Embryonic facial prominence (tissue), 1 donor: ENCODE data around the gene NRP2.

Source experiments
- DNase-seq: peaks from one replicate; pipeline ENCODE4 v3.0.0-alpha.2; 2016; ENCODE audit errors: extremely low spot score

NRP2 gene

DNA sequence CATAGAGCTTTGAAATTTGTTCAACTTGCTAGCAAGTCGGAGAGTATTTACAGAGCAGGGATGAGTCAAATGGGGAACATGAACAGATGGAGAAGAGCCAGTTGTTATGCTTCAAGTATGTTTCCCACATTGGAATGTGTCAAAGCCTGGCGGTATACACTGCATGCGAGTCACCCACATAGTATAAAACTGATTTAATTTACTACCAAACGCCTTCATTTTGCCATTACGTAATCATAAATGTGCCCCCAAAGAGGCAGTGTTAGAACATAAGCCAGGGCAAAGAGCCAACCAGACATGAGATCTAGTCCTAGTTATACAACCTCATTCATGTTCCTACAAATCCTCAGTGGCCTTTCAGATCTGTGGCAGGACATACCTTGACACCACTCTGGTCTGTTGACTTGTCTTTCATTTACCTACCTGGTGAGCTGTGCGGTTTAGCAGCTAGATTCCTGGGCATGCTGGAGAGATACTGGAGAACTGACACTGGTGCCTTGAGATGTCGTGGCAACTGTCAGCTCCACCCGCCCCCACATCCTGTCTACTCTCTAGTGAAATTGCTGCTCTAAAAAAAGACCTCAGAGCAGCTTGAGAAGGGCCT, 21.7 kb upstream of the NRP2 start:
- no peak for DNase-seq

DNA sequence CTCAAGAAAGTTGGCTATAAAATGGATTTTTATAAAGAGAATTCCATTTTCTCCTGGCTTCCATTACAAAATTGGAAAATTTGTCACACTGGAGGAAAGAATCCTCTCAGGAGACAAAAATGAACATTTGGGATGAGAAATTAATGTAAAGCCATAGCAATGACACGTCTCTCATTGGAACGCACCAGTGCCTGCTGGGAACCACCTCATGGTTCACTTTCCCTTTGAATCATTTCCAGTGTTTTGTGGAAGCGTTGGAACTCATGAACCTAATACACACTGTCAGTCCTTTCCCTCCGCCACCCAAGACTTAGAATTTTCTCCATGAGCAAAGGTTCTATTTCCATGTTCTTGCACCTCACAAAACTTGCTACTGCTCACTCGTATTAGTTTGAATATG, 21.0 kb upstream of the NRP2 start:
- no peak for DNase-seq

DNA sequence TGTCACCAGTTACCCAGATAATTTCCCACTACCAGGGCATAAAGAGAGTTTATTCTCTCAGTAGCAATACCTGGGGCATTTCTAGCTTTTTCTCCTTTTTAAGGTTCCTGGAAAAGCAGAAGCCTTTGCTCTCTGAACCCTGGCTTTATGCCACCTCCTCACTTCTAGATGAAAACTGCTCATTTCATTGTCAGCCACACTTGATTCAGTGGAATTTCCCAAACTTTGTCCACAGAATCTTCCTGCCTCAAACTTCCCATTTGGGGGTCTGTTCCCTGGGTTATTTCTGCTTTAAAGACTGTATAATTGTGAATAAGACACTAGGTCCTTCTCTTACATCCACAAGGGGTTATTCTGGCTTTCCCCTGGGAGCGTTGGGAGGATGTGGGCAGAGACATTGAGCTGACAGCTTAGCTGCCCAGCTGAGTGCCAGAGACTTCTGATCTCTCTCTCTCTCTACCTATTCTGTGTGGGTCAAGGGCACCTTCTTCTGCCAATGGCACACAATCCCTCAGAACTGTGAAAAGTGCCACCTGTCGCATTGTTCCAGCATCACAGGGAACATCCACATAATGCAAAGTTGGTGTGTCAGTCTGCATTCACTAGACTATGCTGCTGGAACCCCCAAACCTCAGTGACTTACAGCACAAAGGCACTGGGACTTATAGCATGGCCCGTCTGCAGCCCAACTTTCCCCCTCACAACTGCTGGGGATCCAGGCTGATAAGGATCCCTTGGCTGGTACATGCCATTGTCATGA, 19.9 kb upstream of the NRP2 start:
- no peak for DNase-seq

DNA sequence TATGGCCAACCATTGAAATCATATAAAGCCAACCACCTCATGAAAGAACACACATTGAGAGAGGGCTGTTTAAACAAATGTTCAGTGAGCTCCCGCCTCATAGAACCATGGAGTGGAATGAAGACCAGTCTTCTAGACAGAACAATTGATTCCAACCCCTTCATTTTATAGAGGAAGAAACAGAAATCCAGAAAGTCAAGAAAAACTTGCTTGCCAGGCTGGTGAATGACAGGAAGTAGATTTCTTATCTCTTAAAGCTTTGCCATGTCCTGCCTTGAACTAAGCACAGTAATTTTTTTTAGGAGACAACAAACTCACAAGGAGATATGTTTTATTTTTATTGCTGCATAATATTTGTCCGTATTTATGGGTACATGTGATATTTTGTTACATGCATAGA, 16.5 kb upstream of the NRP2 start:
- no peak for DNase-seq

DNA sequence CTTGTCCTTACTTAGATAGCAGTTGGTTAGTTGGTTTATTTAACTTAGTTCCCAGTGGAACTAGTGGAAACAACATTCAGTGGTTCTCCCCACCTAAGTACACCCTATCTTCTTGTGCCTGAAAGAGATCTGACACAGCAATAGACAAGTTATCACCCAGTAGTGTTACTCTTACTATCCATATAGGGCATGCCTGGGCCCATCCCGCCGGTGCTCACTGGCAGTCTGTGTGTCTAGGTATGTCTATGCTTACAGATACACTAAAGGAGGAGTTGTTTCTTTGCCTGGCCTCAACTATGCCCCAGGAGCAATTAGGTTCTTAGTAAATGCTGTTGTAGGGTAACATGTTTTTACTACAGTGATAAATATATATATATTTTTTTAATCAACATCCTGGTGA, 12.0 kb upstream of the NRP2 start:
- no peak for DNase-seq

DNA sequence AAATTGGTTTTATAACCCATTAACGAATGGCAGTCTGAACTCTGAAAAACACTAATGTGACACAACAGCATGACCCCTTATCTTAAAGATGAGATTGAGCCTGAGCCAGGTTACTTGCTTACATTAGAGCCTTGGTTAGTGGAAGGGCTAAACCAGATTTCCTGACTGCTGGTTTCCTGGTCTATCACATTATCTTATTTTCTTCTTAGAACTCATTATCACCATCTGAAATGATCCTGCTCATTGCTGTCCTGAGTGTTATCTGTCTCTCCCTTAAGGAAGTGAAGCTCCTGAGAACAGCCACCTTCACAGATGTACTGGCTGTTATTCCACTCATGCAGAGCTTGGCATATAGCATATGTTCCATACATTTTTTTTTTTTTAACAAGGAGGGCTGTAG, 9.0 kb upstream of the NRP2 start:
- DNase-seq = no peak

DNA sequence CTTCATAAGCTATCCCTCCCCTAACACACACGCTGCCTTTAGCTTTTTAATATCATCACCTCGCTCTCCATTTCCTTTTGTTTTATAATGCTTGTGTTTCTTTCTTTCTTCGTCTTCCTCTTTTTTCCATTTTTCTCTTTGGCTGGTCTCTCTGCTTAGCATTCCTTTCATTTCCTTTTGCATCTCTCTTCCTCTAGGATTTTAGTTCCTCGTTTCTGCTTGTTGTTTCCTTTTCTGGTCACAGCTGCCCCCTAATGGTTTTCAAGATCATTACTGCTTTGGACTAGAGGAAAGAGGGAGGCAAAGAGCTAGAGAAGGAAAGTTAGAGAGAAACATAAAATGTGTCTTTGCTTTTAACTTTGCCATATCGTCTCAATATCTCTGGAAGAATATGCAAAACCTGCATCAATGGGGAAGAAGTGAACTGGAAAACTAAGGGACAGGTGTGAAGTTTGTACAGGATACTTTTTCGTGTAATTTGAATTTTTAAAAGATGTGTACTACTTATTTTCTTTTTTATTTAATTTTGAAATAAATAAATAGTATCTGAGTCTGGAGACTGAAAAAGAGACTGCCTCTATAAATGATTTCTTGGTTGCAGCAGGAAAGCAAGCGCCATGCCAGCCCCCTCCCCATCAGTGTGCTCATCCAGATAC, 6.3 kb upstream of the NRP2 start:
- peak; percentile 86 for DNase-seq

DNA sequence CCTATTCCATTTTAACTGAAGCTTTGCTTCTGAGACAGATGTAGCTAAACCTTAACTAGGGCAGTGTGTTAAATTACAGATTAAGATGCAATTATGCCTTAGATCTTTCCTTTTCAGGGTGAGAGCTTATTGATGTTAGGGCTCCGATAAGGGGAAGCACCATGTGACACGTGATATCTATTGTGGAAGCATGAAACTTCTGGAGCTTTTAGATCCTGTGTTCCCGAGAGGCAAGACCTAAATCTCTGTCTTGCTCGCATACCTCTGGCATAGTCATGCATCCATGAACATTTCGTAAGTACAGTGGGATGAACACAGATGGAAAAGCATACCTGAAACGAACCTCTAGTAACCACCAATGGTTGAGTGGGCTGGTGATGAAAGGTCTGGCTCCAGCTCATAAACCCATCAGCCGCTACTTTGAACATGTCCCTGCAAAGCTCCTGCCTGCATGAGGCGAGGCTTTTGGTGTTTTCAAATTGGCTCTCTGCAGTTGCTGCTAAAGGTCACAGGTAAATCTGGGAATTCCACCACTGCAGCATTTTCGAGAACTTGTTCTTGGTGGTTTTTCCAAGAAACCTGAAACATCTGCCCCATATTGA, 3.7 kb upstream of the NRP2 start:
- DNase-seq = no peak

DNA sequence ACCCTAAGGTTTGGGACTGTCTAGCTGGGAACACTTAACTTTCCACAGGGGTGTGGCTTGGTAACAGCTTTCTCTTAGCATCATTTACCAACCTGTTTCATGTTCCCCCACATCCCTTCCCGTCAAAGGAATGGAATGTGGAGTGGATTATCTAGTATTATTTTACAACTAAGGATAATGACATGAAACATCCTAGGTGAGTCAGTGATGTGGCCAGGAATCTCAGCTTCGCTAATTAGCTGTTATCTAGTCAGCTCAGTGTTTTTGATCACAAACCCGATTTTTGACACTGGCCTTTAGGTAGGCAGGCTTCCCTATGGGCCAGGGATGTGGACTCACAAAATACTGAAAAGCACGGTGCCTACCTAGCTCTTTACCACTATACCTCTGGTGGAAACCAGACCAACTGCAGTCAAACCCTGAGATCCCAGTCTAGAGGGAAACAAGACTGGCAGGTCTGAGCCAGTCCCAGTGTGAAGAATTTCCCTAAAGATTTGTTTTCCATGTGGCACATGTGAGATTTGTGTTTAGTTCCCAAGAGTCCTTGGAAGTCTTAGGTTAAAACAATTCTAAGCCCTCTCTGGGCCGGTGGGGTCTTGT, 2.8 kb upstream of the NRP2 start:
- DNase-seq = no peak

DNA sequence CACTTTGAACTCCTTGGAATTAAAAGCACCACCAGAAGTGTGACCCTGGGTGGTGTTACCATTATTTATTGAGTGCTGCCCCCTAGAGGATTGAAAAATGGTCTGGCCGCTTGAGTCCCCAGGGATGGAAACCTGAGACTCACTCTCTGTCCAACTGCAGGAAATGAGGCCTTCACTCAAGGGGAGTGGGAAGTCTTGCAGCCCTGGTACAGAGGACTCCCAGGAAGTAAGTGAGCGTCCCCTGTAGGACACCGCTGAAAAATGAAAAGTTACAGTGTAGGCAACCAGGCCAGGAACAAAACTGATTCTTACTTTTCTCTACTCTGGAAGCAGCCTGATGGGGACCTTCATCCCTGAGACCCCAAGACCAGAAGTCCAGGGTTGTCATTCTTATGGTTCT, 2.2 kb upstream of the NRP2 start:
- DNase-seq = no peak

DNA sequence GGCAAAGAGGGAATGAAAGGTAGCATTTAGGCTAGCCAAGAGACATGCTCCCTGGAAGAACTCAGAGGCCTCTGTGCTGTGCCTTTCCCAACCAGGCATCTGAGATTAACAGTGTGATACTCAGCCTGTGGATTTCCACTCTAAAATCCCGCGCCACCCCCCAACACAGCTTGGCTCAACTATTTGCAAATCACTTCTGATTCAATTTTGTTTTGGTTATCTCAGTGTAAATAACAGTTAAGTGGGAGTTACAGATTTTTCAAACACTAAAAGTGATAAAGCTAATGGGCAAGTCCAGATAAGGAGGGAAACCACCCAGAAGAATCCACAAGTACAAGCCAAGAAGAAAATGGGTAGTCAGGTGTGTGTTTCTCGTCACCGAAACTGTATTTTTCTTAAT, 1.4 kb upstream of the NRP2 start:
- DNase-seq = no peak

DNA sequence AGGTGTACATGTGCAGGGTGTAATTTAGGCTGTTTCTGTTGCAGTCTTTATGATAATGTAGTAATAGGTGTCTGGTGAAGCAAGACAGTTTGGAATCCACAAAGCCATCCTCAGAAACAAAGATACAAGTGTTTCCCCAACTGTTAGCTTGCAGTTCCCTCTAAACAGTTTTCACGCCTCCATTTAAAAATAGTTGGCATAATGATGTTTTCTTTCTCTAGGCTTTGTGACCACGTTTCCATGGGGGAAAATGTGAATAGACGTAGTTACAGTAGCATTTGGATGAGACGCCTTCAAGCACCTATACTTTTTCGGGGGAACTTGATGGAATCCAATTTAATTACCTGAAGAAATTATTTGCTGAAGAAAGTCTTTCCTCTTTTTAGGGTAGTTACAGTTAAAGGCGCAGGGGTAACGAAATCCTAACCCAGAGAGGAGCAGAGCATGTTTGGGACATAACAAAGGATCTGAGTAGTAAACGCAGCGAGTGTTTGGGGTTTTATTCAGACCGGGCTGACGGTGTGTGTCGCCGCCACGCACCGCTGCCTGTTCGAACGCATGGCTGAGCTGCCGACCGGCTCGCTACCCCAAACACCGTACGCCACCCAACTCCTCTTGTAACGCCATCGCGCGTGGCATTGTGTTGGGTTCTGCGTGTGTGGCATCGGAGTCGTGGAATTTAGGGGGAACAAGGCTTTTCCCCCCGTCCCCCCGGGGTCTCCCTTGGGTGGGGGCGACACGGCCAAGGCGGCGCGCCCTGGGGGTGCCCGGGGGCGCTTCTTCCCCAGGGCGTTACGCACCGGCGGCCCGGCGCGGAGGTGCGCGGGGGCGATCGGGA, 681 bp upstream of the NRP2 start:
- DNase-seq = no peak

DNA sequence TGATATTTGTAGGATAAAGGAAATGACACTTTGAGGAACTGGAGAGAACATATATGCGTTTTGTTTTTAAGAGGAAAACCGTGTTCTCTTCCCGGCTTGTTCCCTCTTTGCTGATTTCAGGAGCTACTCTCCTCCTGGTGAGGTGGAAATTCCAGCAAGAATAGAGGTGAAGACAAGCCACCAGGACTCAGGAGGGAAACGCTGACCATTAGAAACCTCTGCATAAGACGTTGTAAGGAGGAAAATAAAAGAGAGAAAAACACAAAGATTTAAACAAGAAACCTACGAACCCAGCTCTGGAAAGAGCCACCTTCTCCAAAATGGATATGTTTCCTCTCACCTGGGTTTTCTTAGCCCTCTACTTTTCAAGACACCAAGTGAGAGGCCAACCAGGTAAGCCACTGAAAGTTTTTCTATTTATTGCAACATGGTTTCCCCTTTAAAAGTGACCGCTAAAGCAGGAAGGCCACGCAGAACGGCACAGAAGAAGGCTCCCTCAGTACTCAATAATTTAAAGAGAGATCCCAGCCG, 735 bp downstream of the NRP2 start:
- DNase-seq = no peak

DNA sequence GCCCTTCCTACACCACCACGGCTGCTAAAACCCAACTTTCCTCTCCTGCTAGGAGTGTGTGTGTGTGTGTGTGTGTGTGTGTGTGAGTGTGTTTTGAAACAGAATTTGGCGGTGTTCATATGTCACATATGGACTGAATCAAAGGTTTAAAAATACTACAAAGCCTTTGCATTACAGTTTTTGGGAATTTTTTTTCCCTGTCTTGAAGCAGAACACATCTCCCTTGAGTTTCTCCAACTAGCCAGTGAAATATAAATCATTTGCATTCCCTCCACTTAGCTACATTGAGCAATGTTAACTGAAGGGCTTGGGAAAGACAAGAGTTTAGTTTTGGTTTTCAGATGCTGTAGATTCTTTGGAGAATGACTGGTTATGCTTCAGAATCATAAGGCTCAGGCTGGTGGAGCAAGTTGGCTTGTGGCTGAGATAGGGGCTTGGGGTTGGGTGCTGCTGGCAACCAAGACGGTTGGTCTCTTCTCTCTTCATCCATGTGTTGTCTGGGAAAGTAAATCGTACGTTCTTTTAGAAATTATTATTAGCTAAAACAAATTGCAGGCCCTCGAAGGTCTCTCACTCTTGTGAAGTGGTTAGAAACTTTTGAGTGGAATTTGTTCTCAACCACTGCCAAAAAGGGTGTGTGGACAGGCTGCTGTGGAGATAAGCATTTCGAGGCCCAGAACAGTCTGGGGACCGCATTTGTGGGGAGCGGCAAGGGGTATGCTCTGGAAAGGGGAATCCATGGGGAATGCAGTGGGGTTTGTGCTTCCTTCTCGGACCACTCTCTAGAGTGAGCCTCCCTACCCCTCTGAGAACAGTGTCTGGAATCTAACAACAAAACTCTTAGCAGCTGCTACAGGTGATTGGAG, 1.4 kb downstream of the NRP2 start:
- DNase-seq = peak; percentile 57

DNA sequence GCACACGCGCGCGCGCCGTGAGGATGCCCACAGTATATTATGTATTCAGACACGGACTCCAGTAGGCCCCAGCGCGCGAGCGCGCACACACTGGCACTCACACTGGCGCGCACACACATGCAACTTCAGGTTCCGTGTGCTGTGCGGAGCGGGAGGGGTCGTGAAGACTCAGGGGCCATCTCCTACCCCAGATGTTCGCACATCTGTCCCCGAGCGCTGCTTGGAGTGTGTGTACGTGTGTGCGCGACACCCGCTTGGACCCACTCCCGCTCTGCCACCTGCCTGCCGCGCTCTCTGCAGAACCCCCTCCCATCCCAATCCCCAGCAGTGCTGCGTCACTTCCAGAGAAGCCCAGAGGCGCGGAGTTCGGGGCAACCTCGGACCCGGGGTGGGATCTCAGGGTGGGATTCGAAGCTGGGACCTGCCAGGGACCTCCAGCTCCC, 2.6 kb downstream of the NRP2 start:
- no peak for DNase-seq

DNA sequence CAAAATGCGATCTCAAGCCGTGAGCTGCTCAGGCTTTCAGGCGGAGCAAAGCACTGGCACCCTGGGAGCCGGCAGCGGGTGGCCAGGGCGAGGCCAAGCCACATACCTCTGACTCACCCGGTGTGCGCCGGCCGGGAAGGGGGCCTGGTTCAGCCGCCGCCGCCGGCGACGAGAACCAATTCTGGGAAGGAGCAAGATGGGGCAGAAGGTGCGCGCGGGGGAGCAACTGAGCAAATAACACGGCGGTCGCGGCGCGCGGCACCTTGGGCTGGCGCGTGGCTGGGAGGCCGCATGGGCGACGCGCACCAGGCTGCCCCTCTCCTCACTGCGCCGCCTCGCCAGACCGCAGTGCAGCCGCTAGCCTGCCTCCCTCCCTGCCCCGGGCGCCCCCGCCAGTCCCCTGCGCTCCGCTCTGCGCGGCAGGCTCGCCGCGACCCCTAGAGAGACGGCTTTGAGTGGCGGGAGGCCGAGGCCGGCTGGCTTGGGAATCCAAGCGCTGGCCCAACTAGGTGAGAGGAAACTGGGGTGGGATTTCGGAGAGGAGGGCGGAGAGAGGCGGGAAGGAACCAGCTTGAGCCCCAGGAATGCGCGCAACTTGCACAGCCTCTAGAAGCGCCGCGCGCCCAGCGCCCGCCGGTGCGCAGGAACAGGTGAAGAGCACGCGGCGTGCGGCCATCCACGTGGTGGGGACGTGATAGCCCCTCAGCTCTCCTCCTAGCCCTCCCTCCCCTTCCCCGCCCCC, 3.2 kb downstream of the NRP2 start:
- DNase-seq = no peak

DNA sequence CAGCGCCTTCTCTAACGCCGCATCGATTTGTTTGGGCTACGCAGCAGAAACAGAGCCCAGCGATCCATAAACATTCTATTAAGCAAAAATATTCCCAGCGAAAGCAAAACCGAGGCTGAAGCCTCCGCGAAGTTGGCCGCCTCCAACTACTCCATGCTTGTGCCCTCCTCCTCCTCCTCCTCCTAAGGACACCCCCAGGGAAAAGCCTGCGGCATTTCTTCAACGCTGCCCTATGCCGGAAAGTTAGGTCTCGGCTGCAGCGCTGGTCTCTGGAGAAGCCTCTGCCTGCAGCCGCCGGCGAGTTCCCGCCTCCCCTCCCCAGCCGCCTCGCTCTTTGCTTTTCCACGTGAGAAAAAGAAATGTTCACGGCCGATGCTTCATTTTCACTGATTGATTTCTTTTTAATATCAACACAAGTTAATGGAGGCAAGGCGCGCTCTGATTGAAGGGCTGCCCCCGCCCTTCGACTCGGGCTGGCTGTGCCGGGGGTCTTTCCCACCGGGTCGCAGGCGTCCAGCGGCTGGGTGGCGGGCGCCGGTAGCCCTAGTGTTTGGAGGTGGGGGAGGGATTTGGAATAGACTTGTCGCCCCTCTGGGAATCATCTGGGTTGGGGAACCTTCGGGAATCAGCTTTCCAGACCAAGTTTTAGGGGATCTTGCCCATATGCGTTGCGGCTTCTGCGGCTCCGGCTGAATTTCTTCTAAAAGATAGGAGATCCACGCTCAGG, 3.9 kb downstream of the NRP2 start:
- no peak for DNase-seq

DNA sequence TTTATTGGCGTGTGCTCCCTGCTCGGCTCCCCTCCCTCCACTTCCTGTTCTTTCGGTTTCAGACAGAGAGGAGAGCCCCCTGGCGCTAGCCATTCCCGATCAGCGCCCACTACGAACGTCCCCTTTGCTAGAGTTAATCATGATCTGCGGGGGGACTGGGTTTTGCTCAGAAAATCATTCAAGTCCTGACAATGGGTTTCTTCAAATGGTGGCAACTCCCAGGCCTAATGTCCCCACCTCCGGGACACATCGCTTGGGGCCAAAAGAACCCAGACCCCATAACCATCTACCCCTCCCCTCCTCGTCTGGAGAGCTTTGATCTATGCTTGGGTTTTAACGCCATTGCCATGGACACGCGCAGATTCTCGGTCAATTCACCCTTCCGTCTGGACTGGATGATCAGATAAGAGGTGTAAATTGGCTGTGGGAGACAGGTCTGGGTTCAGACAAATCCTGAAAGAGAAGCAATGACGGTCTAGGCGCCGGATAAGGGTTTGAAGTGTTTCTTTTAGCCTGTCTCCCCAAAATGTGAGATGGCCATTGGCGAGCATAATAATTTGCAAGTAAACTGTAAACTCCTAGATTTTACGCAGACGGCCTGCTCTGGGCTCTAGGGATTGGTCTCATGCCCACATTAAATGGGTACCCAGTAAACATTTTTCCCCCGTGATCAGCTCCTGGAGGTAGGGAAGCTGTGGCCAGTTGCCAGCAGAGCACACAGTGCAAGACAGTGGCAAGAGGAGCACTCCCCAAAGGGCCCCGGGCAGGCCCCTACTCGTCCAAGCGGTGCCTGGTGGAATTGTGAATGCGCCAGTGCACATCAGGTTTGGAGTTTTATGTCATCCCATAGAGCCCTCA, 4.7 kb downstream of the NRP2 start:
- DNase-seq = no peak
